Right renal cortex interstitium (tissue), 3 donors: ENCODE results near the gene DKKL1. TPM values are rescaled to one million over a fixed set of nuclear protein-coding genes. Genes with fewer than 3 reads are reported as not detected.
A peak's percentile ranks its signal among the peaks of the same experiment; 100 is the strongest.
"Not testable (repeated sequence)": the region's sequence is repeated elsewhere in the genome, so short reads cannot be mapped to it uniquely, and the experiment has no call there.

Experiments
- DNase-seq, 3 donors: peaks; one replicate each; pipeline ENCODE4 v3.0.0-alpha.2; 2013; ENCODE audit warnings: low read depth in 3 of 3, low spot score in 2 of 3
- polyA plus RNA-seq, 3 donors: library from polyadenylated mRNA; unstranded; fragments of 120-200 nt; gene quantifications; one replicate each; pipeline ENCODE4 v1.2.1, GENCODE V29; 2013; ENCODE audit not compliant: insufficient read length in 3 of 3

DKKL1 gene
- polyA plus RNA-seq, 3 donors, result 4.5 to 5.3 (median 4.7) TPM

- DNase-seq, result no peak
Measured at GRCh38 chr19:49359851-49360820, 3.5 kb upstream of the DKKL1 start.

DNA sequence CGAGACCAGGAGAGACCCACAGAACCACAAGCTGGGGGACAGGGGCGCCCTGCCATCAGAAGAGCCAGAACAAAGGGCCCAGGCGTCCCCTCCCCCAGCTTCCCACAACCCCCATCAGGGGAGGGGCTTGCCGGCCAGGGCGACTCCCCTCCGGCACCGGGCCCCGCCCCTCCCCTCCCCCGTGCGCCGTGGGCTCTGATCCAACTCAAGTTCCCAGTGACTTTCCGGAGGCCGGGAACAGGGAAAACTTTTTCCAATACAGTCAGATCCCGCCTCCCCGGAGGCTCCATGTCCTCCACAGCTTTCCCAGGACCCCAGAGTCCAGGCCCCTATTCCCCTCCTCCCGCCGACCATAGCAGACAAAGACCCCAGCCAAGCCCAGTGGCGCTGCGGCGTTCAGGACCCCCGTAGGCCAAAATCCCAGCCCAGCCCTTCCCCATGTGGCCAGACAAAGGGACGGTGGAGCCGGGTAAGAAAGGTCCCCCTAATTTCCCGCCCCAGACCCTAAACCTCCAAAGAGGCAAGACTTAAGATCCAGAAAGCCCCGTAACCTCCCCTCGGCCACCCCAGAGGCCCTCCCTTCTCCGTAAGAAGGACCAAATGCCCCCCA lies 2.1 kb upstream of the DKKL1 start:
- DNase-seq, result peak; percentile 80 to 90 (median 82)

DNA sequence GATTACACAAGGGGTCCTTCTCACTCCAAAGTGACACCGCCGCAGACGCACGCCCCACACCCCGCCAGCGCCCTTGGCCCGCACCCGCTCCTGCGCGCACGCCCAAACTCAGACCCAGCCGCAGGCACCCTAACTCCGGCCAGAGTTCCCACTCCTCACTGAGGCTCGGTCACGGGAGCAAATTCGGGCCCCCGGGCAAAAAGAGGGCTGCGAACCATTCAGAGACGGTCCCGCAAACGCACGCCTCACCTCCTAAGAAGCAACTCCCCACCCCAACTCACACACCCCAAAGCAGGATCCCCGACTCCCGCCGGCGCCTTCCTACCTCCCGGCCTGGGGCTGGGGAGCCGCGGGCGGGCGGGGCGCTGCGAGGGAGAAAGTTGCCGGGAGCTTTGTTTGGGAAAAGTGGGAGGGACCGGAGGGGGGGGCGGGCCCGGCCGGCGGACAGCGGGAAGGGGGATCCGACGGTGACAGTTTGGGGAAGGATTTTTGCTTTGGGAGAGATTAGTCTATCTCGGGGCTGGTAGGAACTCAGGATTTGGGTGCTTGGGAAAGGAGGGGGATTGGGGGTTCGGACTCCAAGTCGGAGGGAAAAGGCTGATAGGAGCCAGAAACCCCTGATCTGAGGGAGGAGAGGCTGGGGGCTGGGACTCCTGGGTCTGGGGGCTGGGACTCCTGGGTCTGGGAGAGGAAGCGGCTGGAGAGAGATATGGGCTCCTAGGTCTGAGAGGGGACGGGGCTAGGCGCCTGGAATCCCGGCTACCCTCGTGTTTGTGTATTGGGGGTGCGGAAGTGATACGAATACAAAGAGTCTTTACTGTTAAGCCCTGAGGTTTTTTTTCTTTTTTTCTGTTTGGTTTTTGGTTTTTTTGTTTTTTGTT lies 1.4 kb upstream of the DKKL1 start, which contains the start of gene TEAD2:
TSS of gene TEAD2 (minus strand) at position 369 of the 881 bp plus-strand sequence. CDS start 2,341 bp downstream, outside the sequence.
- peak; percentile 27 to 71 (median 65) for DNase-seq

DNA sequence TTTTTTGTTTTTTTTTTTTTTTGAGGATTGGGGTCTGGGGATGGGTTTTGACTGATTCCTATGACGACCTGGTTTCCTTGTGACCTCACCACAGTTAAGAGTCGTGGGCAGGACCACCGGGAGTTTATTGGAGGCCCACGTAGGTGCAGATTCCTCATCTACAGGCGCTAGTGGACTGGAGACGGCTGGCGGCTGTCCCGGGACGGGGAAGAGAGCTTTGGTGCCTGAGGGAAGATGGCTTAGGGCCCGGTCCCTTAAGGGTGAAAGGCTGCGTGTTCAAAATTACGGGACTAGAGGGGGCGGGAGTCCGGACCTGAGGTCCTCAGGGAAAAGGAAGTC lies 779 bp upstream of the DKKL1 start:
- DNase-seq, result peak in 1 of 3 donors; percentile 47

DNA sequence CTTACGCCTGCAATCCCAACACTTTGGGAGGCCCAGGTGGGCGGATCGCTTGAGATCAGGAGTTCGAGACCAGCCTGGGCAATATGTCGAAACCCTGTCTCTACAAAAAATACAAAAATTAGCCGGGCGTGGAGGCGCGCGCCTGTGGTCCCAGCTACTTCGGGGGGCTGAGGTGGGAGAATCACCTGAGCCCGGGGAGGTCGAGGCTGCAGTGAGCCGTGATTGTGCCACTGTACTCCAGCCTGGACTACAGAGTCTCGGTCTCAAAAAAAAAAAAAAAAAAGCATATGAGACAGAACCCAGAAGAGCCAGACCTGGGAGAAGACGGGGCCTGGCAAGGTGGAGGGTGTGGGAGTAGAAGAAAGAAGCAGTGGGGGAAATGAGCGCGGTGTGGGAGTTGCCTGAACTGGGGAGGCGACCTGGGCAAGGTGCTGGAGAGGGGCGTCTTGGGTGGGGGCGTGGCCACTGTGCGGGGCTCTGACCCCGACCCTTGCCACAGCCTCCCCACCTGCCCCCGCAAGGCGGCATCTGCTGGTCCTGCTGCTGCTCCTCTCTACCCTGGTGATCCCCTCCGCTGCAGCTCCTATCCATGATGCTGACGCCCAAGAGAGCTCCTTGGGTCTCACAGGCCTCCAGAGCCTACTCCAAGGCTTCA lies 533 bp downstream of the DKKL1 start:
- no peak for DNase-seq

DNA sequence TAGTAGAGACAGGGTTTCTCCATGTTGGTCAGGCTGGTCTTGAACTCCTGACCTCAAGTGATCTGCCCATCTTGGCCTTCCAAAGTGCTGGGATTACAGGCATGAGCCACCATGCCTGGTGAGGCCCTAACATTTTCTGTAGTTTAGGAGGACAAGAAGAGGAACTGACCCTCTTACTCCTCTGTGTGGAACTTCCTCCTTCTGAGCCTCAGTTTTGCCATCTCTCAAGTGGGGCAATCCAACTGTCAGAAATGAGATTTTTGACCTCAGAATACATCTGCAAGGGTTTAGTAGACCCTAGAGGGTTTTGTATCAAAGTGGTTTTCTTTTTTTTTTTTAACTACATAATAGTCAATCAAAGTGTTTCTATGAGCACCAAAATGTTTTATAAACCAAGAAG lies 2.4 kb downstream of the DKKL1 start:
- no peak for DNase-seq

DNA sequence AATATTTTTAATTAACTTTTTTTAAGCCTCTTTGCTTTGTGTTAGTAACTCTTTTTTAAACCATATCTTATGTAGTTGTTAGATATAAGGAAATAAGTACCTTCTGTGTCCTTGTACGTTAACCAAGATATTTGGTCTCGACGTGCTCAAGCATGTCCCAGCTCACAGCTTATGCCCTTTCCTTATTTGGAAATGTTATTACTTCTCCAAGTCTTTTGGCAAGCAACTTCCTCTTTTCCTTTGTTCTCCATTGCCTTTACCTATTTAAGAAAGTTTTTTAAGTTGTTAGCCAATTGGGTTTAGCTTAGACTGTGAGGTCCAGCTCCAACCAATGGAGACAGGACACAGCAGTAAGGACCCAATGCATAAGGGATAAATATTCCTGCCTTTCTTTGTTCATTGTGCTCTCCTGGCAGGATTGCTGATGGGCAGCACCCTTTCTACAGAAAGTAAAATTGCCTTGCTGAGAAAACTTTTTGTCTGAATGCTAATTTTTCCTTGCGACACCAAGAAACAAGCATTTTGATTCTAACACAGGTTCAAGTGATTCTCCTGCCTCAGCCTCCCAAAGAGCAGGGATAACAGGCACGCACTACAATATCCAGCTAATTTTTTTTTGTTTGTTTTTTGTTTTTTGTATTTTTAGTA lies 5.2 kb downstream of the DKKL1 start:
- DNase-seq, result no peak

- no peak for DNase-seq
Measured at GRCh38 chr19:49371184-49371583, 7.5 kb downstream of the DKKL1 start.

DNA sequence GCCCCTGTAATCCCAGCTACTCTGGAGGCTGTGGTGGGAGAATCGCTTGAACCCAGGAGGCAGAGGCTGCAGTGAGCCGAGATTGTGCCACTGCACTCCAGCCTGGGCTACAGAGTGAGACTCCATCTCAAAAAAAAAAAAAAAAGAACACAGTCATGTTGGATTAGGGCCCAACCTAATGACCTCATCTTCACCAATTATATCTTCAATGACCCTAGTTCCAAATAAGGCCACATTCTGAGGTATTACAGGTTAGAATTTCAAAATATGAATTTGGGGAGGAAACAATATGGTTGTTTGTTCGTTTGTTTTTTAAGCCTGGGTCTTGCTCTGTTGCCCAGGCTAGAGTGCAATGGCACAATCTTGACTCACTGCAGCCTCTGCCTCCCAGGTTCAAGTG lies 9.5 kb downstream of the DKKL1 start:
- DNase-seq, result not testable (repeated sequence)

DNA sequence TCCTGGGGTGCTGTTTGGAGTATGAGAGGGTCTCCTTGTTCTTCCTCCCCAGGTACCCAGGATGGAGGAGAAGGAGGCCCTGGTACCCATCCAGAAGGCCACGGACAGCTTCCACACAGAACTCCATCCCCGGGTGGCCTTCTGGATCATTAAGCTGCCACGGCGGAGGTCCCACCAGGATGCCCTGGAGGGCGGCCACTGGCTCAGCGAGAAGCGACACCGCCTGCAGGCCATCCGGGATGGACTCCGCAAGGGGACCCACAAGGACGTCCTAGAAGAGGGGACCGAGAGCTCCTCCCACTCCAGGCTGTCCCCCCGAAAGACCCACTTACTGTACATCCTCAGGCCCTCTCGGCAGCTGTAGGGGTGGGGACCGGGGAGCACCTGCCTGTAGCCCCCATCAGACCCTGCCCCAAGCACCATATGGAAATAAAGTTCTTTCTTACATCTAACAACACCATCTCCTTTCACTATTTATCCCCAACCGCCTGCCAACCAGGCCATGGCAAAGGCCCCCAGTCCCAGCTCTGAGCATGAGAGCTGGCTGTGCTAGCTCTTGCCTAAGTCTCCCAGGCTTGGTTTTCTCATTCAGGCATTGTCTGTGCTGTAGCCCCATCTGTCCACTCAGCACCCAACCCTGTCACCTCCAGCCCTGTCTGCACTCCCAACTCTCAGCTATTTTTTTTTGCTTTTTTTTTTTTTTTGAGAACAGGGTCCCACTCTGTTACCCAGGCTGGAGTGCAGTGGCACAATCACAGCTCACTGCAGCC lies 11.2 kb downstream of the DKKL1 start:
- no peak for DNase-seq

DNA sequence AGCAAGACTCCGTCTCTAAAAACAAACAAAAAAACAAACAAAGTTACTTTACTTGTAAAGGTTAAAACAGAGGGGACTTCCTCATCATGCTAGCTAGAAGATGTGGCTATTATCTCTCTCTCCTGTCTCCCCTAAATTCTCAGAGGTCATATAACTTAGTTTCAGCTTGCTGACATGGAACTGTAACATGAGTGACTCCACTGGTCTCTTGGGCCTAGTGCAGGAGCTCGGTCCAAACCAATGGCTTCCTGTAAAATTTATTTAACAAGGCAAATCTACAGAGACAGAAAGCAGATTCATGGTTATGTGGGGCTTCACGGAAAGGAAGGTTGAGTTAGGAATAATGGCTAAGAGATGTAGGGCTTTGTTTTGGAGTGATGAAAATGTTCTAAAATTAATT lies 14.8 kb downstream of the DKKL1 start:
- no peak for DNase-seq

- DNase-seq, result no peak
Measured at GRCh38 chr19:49380391-49380790, 16.7 kb downstream of the DKKL1 start.

GRCh38 chr19:49382639-49383038 lies 19.0 kb downstream of the DKKL1 start:
- DNase-seq, result no peak

- DNase-seq, result no peak
Measured at GRCh38 chr19:49383599-49383998, 19.9 kb downstream of the DKKL1 start.

GRCh38 chr19:49387936-49388372 lies 24.3 kb downstream of the DKKL1 start, which contains the start of gene KASH5:
Gene KASH5 (plus strand): TSS chr19:49388249. CDS start chr19:49390884, 2,635 bp downstream.
- no peak for DNase-seq

- no peak for DNase-seq
Measured at GRCh38 chr19:49389406-49389805, 25.7 kb downstream of the DKKL1 start.

DNA sequence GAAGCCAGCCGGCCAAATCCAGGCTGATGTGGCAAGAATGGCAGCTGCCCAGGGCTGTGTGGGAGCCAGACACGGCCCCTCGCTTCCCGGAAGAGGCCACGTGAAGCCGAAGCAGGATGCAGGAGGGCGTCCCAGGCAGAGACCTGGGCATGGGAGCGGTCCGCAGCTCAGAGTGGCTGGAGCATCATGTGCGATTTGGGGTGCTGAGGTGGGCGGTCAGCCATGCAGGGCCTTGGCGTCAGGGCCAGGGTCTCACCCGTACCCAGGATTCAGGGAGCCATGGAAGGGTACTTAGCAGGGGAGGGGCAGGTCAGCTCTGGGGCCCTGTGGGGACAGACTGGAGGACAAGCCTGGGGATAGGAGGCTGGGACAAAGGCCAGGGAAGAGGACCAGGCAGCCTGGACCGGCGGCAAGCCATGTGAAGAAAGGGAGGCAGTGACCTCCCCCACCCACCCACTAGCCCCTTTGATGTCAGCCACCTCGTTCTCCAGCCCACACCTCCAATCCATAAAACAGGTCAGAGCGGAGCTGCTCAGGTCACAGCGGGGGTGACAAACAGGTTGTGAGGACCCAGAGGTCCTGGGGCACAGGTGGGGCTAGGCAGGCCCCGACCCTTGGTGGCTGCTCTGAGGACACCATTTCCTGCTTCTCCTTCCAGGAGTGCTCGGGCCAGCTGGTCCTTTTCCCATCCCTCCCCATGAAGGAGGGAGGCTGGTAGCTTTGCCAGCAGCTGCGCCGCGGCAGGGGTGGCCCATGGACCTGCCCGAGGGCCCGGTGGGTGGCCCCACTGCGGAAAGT lies 26.7 kb downstream of the DKKL1 start:
- DNase-seq, result no peak

DNA sequence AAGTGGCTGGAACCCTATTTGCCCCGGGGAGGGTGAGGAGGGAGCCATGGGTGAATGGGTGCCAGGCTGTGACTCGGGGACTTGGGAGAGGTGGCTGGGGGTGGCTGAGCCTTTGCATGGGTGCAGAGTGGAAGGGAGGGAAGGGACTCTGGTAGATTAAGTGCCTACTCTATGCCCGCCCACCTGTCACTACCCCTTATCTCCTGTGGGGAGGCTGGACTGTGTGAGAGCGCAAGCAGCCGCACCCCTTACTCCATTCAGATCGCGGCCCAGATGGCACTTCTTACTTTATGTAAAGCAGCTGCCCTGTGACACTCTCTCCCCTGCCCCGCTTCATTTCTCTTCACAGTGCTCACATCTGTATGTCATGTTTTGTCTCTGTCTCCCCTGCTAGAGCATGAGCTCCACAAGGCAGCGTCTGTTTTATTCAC lies 27.3 kb downstream of the DKKL1 start:
- DNase-seq, result no peak
